GM23248 (cell line): Measurements from ENCODE around the gene STRAP. TPM values are rescaled to one million over a fixed set of nuclear protein-coding genes. Genes with fewer than 3 reads are reported as not detected.
A peak's percentile ranks its signal among the peaks of the same experiment; 100 is the strongest.

Experiments used
- DNase-seq: peaks from one replicate; pipeline ENCODE4 v3.0.0-alpha.2; 2015
- H2AFZ ChIP-seq: fragments of 200-600 bp; sonication (generic); 2 replicates; pipeline ENCODE4 v1.6.1; 2016; ENCODE audit warnings: antibody characterized with exemption
- H3F3A ChIP-seq: fragments of 200-600 bp; sonication (generic); 2 replicates; pipeline ENCODE4 v1.6.1; 2016; ENCODE audit warnings: mild to moderate bottlenecking, antibody characterized with exemption, mixed run types; ENCODE audit not compliant: insufficient read depth
- H3K27ac ChIP-seq: fragments of 200-600 bp; sonication (generic); 2 replicates; pipeline ENCODE4 v1.5.1; 2016; ENCODE audit warnings: mild to moderate bottlenecking
- H3K27me3 ChIP-seq: fragments of 200-600 bp; sonication (generic); replicated peaks from 2 replicates; pipeline ENCODE4 v1.6.1; 2016; ENCODE audit warnings: mild to moderate bottlenecking; ENCODE audit not compliant: insufficient read depth
- H3K36me3 ChIP-seq: fragments of 200-600 bp; sonication (generic); 2 replicates; pipeline ENCODE4 v1.6.1; 2016; ENCODE audit warnings: low read depth, mild to moderate bottlenecking
- H3K4me1 ChIP-seq: fragments of 200-600 bp; sonication (generic); 2 replicates; pipeline ENCODE4 v1.6.1; 2016; ENCODE audit warnings: mild to moderate bottlenecking; ENCODE audit not compliant: insufficient read depth
- H3K4me2 ChIP-seq: fragments of 200-600 bp; sonication (generic); one replicate; pipeline ENCODE4 v1.6.1; 2016; ENCODE audit warnings: mild to moderate bottlenecking; ENCODE audit not compliant: unreplicated experiment
- H3K4me3 ChIP-seq: fragments of 200-600 bp; sonication (generic); 2 replicates; pipeline ENCODE4 v1.5.1; 2016; ENCODE audit warnings: mild to moderate bottlenecking
- H3K79me2 ChIP-seq: fragments of 200-600 bp; sonication (generic); 2 replicates; pipeline ENCODE4 v1.6.1; 2016; ENCODE audit warnings: mild to moderate bottlenecking; ENCODE audit not compliant: insufficient read depth
- H3K9ac ChIP-seq: fragments of 200-600 bp; sonication (generic); 2 replicates; pipeline ENCODE4 v1.6.1; 2016; ENCODE audit warnings: mild to moderate bottlenecking
- H3K9me2 ChIP-seq: fragments of 200-600 bp; sonication (generic); 2 replicates; pipeline ENCODE4 v1.6.1; 2016; ENCODE audit warnings: mixed run types, mild to moderate bottlenecking, moderate library complexity; ENCODE audit not compliant: insufficient read depth
- H3K9me3 ChIP-seq: fragments of 200-600 bp; sonication (generic); one replicate; pipeline ENCODE4 v1.6.1; 2017; ENCODE audit warnings: low read depth
- H4K20me1 ChIP-seq: fragments of 200-600 bp; sonication (generic); 2 replicates; pipeline ENCODE4 v1.6.0; 2016; ENCODE audit not compliant: insufficient read depth
- EZH2 ChIP-seq: fragments of 200-600 bp; sonication (generic); IDR thresholded peaks from 2 replicates; pipeline ENCODE4 v1.6.1; 2018; ENCODE audit warnings: antibody characterized with exemption, mild to moderate bottlenecking; ENCODE audit not compliant: insufficient read depth, poor library complexity, severe bottlenecking
- EZH2phosphoT487 ChIP-seq: fragments of 200-600 bp; sonication (generic); IDR thresholded peaks from 2 replicates; pipeline ENCODE4 v1.6.1; 2018; ENCODE audit warnings: antibody characterized with exemption, moderate library complexity, mild to moderate bottlenecking, low read depth; ENCODE audit not compliant: insufficient read depth
- whole genome bisulfite sequencing, 2 experiments: methylation state at CpG; one replicate each; pipeline ENCODE4 v1.1.6; 2015 to 2017; ENCODE audit warnings: low lambda C conversion rate in 2 of 2, low coverage in 1 of 2; ENCODE audit errors: missing lambda C conversion rate in 2 of 2; 5-methylcytosine and 5-hydroxymethylcytosine counted together
- in situ Hi-C: fragments of 300-500 bp; cut with MboI; formaldehyde crosslinking; loops from 2 replicates; pipeline ENCODE4 v1.15.0; 2020
- polyA plus RNA-seq: library from polyadenylated mRNA; unstranded; fragments of >200 nt; fragmentation: Nextera tagmentation; extraction: Ambion mirVana; gene quantifications from 2 replicates; pipeline ENCODE4 v1.2.1, GENCODE V29; 2016
- total RNA-seq: library from RNA; depleted of rRNA; stranded (reverse); fragments of >200 nt; shearing (Covaris generic); gene quantifications from 2 replicates; pipeline ENCODE4 v1.2.3, GENCODE V29; 2014

STRAP gene
- total and polyA plus RNA-seq, 2 experiments from 2014 or later: 128 to 284 TPM

DNA sequence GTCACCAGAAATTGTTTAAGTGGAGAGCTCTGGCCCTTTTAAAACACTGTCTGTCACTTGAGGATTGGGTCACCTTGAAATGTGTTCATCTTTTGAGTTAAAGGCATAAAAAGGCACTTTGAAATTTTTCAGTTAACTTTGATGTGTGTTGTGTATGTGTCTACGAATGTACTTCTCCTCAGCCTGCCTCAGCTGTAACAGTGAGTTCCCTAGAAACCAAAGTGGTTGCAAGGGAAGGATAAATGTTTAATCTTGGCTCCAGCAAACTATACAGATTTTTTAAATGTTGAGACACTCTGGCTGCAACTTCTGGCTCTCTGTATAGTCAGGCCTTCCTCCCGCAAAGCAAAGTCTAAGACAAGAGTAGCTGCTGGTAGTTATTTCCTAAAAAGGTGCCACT, 37.2 kb downstream of the STRAP start:
- Histone ChIP-seq H3F3A (no peaks in the 10 kb centered on the region), H3K4me2 (no peak overlapping the region), H3K27ac (no peak overlapping the region), H3K9ac (no peak overlapping the region), H3K9me3 (no peaks in the 10 kb centered on the region), H3K4me3 (no peak overlapping the region), H3K4me1 (no peaks in the 10 kb centered on the region), H2AFZ (no peak overlapping the region), H3K36me3 (no peaks in the 10 kb centered on the region), H3K27me3 (no peaks in the 10 kb centered on the region), H4K20me1 (no peaks in the 10 kb centered on the region), H3K9me2 (no peaks in the 10 kb centered on the region), H3K79me2 (peaks cover 96% of the 10 kb centered on the region)
- in situ Hi-C loops: no loop called here
- DNase-seq: no peak
- 93 to 97% methylated on average over 2 of the region's 2 CpGs for WGBS, 2 experiments
- no peak for TF ChIP-seq EZH2phosphoT487
- TF ChIP-seq EZH2: no peak

- no peak overlapping the region for H3K9ac ChIP-seq
- H3K4me2 ChIP-seq: no peak overlapping the region
- H3K9me2 ChIP-seq: no peaks in the 10 kb centered on the region
- no peaks in the 10 kb centered on the region for H3K9me3 ChIP-seq
- H3F3A ChIP-seq: peaks cover 15% of the 10 kb centered on the region
- no peak for DNase-seq
- no peaks in the 10 kb centered on the region for H4K20me1 ChIP-seq
- TF ChIP-seq EZH2 (no peak), EZH2phosphoT487 (no peak)
- H3K27me3 ChIP-seq: no peaks in the 10 kb centered on the region
- no peak overlapping the region for H2AFZ ChIP-seq
- H3K27ac ChIP-seq: no peak overlapping the region
- in situ Hi-C loops: no loop called here
- H3K36me3 ChIP-seq: no peaks in the 10 kb centered on the region
- WGBS, 2 experiments: 100% methylated on average over 1 of the region's 1 CpG
- H3K79me2 ChIP-seq: peaks cover 82% of the 10 kb centered on the region
- H3K4me3 ChIP-seq: no peak overlapping the region
- peaks cover 26% of the 10 kb centered on the region for H3K4me1 ChIP-seq
These were observed 42.8 kb downstream of the STRAP start for GRCh38 chr12:15924956-15925355.

- no peak overlapping the region for H3K9ac ChIP-seq
- peak overlapping the region; percentile 32 for H3K4me3 ChIP-seq
- peak overlapping the region; percentile 15; the same call in 1 of the 2 replicates for H2AFZ ChIP-seq
These were observed 46.2 kb downstream of the STRAP start for GRCh38 chr12:15928346-15928745.

DNA sequence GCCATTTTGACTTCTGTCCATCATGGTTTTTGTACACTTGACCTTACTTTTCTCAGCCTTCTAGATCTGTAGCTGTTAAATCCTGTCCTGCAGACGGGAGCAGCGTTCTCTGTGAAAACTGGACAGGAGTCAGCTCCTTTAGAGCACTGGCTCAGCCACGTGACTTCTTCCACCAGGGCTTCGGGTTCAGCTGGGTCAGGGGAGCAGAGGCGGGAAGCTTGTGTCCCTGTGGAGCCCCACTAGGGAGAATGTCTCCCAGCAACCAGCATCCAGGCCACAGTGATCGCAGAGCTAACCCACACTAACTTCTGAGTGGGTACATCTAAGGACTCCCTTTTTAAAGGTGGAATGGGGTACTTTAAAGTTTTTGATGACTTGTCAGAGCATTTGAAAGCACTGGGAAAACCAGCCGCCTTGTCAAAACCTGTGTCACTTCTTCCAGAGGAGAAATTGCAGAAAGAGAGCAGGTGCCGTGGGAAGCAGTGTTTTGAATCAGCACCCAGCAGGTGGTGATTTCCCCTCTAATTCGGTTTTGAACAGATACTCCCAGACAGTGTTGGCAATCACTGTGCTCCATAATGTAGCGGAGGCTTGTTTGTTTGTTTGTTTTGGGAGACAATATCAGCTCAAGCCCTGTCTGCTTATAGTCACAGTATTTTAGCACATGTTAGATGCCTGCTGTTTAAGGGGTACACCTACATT, 46.8 kb downstream of the STRAP start:
- Histone ChIP-seq H2AFZ (no peak overlapping the region; the same call in 1 of the 2 replicates), H3K9me3 (no peaks in the 10 kb centered on the region), H3K9ac (no peak overlapping the region), H3K79me2 (peaks cover 84% of the 10 kb centered on the region), H3K36me3 (no peaks in the 10 kb centered on the region), H3K9me2 (no peaks in the 10 kb centered on the region), H3K4me3 (peak overlapping the region; percentile 32), H3K4me1 (peaks cover 39% of the 10 kb centered on the region), H3K4me2 (peak overlapping the region; percentile 76), H3K27ac (peak overlapping the region; percentile 43; the same call in 1 of the 2 replicates), H3K27me3 (no peaks in the 10 kb centered on the region), H4K20me1 (no peaks in the 10 kb centered on the region), H3F3A (peaks cover 15% of the 10 kb centered on the region)
- DNase-seq: peak; percentile 19
- in situ Hi-C loops: no loop called here
- no peak for TF ChIP-seq EZH2phosphoT487
- TF ChIP-seq EZH2: no peak
- WGBS, 2 experiments: 59 to 68% methylated on average over 10 of the region's 10 CpGs

More at GRCh38 chr12:15928346-15928745, 46.2 kb downstream of the STRAP start:
- Histone ChIP-seq H3K36me3 (no peaks in the 10 kb centered on the region), H4K20me1 (no peaks in the 10 kb centered on the region), H3K27ac (peak overlapping the region; percentile 58), H3F3A (peaks cover 15% of the 10 kb centered on the region), H3K79me2 (peaks cover 83% of the 10 kb centered on the region), H3K4me1 (peaks cover 39% of the 10 kb centered on the region), H3K9me3 (no peaks in the 10 kb centered on the region), H3K4me2 (peak overlapping the region; percentile 76), H3K9me2 (no peaks in the 10 kb centered on the region), H3K27me3 (no peaks in the 10 kb centered on the region)
- in situ Hi-C loops: no loop called here
- 0 to 5% methylated on average over 2 of the region's 2 CpGs for WGBS, 2 experiments
- DNase-seq: peak; percentile 92
- TF ChIP-seq EZH2 (no peak), EZH2phosphoT487 (no peak)
